ENCODE results near the gene SERPINE2.

The SERPINE2 gene

DNA sequence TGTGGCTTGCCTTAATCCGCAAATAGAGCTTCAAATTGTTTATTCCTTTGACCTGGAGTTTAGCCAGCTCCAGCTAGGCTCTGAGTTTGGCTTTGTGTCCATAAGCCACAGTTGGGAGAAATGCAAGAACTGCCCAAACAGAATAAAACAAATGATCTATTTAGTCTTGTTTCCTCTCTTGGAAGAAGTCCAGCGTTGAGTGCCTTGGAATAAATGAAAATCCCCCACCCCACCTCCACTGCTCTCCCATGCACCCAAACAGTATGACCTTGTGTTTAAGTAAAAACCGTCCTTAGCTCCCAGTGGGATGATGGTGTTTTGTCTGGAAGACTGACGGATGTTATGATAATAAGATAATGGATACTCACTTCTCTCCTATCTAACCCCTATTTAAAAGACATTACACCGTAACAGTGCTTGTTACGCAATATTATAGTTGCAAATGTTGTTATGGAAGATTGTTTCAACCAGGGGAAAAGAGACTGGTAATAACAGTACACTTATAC is 3.2 kb upstream of the SERPINE2 start:
- FAIRE-seq: no peak

DNA sequence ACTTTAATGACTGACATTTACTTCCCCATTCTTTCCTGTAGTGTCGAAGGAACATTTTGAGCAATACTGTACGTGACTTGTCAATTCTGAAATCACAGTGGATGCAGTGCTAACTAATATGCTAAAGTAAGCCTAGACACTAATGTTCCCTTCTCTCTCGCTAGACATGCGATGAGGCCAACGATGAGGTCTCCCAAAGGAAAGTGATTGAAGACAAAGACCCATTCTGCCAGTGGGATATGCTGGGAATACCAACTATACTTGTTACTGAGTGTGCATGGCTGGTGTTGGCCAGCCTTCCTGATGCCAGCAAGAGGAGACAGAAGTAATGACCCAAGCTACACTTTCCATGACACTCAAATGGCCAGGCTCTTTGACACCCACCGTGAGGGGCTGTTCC is 2.5 kb upstream of the SERPINE2 start:
- FAIRE-seq: no peak

DNA sequence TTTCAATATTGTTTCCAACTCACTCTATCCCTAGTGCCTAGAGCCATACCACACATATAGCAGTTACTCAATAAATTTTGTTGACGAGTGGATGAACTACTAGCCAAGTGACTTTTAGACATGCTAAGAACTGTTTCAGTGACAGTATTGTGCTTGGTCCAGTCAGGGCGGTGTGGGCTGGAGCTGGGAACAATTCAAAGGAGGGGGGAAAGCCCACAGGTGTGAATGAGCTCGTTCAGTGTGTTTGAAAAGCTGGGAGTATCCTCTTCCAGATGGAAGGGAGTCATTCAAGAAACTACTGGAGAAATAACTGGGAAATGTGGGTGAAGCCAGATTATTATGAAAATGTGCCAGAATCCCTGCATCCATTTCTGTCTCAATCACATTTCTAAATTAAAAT is 1.7 kb upstream of the SERPINE2 start:
- FAIRE-seq: no peak

DNA sequence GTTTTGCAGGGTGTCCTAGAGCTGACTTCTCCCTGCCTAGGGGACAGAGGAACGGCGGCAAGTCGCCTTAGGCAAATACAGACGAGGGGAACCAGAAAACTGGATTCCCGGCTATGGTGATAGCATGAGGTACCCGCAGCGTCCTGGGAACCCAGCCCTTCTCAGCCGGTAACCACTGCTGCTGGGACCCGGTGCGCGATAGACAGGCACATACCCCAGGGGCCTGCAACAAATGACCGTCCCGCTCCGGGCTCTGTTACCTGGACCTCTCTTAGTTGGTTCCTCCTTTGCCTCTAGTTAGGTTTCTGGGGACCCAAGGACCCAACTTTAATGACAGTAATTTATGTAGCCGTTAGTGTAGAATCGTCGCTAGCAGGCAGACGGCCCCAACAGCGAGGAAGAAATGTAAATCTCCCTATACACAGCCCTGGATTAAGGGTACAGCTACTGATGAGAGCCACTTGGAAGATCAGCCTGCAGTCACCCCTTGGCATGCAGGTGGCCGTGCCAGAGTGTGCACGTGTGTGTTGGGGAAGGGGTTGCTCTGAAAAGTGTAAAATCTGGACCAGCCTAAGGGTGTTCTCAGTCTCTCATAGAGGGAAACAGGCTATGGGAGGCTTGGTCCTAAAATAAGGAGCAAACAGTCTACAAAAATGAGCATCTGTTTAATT is 819 bp upstream of the SERPINE2 start:
- no peak for FAIRE-seq

DNA sequence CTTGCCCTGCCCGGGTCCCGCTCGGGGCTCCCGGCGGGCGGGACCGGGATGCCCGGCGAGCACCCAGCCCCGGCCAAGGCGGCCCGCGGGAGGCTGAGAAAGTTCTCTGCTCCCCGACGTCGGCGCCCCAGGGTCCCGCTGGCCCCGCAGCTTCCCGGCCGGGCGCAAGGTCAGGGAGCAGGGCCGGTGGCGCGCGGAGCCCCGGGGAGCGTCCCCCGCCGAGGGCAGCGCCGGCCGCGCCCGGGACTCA is 331 bp downstream of the SERPINE2 start:
- no peak for FAIRE-seq

DNA sequence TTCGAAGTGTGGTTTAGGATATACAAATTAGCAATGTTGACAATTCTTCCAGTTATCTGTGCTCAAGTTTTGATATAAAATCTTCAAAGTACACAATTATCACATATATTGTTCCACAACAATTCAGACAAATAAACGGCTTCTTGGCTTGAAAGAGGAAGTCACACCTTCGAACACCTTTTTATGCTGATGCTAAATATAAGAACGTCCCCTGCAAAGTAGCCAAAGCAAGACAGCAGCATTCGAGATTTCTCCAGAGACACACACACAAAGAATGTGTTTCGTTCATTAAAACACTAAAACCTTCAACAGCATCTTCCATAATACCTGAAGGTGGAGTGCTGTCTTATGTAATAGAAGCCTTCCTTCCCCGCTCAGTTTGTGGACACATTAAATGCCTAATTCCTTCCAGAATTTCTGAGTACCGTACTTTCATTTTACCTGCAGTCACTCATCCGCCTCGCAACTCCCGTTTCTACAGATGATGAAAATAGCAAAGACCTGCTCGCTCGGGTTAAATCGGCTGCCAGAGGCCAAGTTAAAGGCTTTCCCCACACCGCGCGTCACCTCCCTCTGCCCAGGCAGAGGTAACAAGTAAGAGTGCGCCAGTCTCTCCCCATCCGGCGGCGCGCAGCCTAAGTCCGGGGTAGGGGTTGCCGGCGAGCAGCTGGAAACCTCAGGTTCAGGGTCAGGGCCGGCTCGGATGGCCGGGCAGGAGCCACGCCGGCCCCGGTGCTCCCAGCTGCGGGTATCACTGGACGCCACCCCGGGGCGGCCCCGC is 847 bp downstream of the SERPINE2 start:
- no peak for FAIRE-seq

DNA sequence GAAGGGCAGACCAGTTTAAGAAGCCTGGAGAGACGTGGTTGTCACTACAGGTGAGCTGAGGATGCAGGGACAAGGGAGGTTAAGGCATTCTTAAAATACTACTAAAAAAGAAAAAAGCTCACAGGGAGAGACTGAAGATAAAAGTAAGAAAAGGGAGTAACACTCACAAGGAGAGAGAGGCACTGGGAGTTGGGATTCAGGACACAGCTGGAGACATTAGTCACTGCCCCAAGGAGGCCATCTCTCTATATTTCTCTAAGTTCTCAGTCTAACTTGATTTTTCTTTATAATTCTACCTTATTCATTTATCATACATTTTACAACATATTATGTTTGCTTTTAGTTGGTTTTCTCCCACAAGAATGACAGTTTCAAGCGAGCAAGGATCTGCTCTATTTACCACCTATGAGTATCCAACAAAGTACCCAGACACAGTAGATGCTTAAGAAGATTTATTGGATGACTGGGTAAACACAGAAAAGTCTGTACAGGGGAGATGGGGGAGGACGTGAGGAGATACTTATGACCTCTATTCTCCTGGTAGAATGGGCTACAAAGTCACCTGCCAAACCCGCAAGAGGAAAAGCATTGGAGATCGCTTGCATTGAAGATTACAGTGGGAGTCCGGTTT is 2.2 kb downstream of the SERPINE2 start:
- no peak for FAIRE-seq

DNA sequence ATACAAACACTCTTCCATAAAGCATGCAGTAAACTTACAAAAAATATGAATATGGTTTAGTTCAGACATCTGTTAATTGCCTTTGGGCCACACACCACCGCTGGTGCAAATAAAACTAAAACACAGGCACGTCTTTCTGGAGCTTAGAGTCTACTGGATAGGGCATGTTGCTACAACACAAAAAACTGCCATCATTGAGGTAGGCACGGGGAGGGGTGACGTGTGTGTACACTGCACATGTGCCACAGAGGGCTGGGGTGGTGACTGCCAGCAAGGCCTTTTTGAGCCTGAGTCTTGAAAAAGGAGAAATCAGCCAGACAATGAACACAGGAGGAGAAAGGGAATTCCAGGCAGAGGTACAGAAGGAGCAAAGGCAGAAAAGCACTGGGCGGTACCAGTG is 5.1 kb downstream of the SERPINE2 start:
- FAIRE-seq: no peak

DNA sequence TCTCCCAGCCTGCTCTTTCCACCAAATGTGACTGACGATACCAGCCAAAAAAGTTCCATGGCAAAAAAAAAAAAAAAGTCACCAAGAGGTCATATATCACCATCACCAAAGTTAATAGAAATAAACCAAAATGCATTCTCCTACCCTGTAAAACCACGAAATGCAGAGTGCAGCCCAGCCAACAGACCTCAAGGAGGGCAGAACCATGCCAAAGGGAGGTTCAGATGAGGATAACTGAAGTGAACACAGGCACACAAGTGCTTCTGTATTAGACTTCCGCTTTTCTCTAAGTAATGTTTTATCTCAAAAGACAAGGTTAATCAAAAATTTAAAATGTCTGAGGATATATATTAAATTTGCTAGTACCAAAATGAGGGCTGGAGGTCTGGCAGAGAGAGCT is 5.5 kb downstream of the SERPINE2 start:
- FAIRE-seq: no peak

DNA sequence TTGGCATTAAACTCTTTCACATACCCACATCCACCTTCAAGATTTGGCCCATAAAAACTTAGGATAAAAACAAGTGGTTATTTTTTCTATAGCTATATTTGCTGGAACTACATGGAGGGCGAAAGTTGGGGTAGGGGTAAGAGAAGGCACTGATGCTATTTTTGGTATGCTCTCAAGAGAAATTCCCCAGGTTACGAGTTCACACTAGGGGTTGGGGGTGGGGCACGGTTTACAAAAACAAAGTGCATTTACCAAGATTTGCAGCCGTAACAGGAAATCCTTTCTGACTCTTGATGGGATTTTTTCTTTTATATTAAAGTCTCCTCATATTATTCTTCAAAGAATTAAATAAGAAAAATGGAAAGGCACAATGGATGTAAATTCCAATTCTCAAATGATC is 6.8 kb downstream of the SERPINE2 start:
- FAIRE-seq: no peak

DNA sequence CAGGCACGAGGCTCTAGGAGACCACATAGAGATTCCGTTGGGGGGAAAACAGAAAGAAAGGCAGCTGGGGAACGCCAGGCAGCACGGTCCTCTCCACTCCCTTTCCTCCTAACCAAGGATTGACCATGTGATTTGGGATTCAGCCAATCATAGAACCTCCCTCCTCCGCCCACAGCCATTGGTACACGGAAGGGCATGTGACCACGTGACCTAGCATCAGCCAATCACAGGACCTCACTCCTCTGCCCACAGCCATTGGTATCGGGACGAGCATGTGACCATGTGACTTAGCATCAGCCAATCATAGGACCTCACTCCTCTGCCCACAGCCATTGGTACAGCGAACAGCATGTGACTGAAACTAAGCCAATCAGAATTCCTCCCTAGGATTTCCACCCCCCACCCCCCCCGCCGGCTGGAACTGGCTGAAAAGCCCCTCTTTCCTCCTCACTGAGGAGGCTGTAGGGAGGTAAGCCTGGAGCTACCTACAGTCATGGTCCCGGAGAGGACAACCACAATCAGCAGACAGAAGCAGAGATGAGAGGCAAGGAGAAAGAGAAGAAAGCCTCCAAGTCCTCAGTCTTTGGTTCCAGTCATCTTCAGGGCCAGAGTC is 7.6 kb downstream of the SERPINE2 start:
- no peak for FAIRE-seq

DNA sequence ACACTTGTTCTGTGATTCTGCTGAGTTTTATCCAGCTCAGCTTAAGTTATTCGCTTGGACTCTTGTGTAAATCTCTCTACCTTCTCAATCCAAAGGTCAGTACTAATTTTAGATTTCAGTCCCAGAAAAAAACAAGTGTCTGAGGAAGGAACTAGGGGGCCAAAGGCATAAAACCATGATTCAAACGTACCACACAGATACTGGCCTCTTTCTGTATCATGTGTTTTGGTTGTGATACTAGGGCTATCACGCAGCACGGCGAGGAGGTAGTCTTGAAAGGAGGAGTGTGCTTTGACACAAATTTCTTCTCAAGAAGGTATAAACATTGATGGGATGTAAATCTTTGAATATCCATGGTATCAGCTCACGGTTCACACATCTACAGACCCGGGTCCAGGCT is 8.3 kb downstream of the SERPINE2 start:
- no peak for FAIRE-seq

DNA sequence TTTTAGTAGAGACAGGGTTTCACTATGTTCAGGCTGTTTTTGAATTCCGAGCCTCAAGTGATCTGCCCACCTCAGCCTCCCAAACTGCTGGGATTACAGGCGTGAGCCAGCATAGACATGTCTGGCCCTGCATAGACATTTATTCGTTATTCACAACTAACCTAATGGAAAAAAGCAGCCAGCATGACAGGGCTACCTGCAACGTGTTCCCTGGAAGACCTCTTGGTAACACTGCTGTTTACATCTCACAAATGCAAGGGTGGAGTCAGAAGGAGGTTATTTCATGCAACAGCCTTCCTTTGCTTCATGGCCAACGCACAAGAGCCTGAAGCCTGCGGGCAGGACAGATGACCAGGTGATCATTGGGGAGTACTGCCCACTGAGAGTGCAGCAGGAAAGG is 9.2 kb downstream of the SERPINE2 start:
- FAIRE-seq: no peak

DNA sequence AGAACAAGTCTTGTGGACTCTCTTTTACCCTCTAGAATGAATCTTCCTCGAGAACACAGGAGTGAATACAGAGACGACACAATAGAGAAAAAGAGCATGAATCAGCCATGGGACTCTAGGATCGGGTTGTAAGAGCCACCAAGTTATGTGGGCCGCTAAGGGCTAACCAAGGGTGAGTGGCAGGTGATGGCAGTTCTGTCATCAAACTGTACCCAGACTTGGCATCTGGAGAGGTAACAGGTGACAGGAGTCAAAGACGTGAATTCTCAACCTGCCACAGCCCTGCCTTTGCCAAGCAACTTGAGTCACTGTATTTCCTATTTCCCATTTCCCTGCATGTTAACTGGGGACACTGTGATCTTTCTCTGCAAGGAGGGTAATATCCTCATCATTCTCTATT is 11.2 kb downstream of the SERPINE2 start:
- no peak for FAIRE-seq

DNA sequence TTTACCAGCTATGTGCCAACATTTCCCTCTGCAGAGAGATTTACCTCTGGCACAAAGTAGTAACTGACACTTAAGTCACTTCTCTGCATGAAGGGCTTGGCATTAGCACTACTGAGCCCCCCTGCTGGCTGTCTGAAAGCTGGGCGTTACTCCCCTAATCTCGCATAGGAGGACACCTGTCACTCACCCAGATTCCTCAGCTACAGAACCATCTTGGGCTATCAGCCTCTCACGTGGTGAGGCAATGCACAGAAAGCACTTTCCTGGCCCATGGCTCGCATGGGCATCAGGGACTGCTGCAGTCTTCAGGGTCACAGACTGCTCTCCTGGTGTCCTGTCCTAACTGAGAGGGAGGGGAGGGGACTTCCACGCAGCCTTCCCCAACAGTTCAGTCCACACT is 12.0 kb downstream of the SERPINE2 start:
- no peak for FAIRE-seq

DNA sequence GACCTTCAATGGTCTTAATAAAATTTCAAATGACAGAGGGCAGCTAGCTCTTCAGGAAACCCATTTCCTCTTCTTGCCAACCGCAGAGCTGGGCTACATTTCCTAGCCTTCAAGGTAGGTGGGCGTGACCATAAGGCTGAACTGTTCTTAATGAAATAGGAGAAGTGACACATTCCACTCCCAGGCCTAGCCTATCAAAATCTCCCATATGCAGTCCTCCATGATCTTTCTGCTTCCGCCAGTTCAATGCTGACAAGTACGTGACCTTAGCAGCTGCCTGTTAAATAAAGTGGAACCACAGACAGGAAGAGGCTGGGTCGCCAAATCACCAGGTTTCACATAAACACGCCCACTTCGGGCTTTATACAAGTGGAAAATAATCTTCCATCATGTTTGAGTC is 13.2 kb downstream of the SERPINE2 start:
- FAIRE-seq: no peak

DNA sequence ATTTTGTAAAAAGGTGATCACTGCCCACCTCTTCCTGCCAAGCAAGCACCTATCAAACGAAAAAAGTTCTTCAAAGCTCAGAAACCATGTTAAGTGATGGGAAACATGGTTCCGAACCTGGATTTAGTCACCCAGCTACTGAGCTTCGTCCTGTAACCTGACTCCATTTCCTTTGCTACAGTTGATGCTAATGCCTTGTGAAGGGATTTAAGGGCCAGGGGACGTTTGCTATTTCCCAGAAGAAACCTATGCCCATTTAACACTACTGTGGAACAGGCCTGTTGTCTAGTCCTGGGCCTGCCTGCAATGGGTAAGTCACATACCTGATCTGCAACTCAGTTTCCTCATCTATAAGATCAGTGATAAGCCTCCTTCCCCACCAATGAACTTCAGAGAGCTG is 14.8 kb downstream of the SERPINE2 start:
- no peak for FAIRE-seq

DNA sequence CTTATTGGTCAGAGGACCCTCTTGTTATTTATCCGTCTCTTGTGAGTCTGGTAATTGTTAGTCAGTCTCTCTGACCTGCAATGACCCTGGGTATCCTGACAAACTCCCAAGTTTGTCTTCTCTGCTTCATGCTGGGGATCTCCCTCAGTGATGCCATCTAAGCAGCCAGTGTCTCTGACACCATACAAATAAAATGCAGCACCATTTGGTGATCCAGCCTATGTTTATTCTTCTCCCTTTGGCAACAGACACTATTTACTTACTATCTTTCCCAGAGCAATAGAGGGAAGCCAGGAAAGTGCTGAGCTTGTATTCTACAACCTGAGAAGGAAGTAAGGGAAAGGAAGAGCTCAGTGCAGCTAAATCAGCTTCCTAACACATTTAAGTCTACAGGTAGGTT is 15.9 kb downstream of the SERPINE2 start:
- FAIRE-seq: no peak

DNA sequence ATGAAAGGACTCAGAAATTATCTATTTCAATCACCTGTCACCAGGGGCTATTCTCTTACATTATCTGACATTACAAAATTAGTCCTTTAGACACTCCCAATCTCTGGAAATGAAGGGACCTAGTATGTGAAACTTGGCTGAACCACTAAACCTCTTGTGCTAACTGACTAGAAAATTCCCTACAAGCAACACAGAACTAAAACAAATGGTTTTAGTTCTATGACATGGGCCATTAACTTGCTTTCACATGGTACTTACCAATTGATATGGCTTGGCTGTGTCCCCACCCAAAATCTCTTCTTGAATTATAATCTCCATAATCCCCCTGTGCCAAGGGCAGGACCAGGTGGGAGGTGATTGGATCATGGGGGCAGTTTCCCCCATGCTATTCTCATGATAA is 16.6 kb downstream of the SERPINE2 start:
- no peak for FAIRE-seq

DNA sequence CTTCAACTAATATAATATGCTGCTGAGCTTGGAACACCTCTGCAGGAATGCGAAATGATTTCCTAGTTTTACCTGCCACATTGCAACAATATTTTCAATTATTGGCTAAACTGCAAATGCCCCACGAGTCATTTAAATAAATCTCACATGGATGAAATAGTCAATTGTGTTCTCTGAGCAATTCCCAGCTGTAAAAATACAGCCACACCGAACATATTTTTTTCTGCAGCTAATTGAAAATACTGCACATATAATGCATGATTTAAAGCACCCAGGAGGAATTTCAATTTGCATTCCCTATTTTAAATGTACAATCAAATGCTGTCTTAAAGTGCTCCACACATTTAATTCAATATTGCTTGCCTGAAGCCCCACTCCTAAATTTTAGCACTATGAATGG is 18.6 kb downstream of the SERPINE2 start:
- FAIRE-seq: no peak

DNA sequence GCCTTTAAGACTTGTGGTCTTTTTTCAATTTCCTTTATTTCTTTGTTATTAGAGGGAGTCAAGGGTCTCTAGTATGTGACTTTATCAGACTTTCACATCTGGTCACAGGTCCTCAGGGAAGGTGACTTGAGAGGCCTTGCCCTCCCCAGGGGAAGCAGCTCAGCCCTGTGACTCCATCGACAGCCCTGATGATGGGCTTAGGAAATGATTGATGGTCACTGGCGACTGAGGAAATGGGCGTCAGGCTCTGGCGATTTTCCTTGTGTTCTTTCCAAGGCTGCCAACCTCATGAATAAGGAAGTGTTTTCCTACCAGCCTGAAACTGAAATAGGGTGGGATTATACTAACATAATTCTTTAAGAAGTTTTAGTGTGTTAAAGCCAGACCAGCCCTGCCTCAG is 21.1 kb downstream of the SERPINE2 start:
- FAIRE-seq: no peak

DNA sequence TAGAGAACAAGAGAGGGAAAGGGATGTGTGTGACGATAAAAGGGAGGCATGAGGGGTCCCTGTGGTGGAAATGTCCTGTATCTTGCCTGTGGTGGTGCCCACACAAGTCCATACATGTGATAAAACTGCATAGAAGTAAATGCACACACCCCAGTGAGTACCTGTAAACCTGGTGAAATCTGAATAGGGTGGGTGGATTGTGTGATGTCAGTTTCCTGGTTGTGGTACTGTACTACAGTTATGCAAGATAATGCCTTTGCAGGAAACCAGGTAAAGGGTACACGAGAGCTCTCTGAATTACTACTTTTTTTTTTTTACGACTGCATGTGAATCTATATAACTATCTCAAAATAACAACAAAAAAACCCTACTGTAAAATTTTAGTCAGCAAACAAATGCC is 22.1 kb downstream of the SERPINE2 start:
- FAIRE-seq: no peak

DNA sequence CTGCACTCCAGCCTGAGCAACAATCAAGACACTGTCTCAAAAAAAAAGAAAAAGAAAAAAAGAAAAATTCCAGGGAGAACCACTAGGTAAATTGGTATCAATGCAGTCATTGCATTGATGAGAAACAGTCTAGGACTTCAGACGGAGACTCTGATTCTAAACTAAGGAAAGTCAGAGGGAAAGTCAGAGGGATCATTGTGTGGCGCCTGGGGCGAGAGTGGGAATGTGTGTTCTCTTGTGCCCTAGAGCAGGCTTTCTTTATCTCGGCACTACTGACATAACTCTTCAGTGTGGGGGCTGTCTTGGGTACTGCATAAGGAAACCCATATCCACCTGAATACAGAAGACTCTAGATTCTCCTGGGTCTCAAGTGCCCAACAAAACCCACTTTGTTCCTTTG is 24.8 kb downstream of the SERPINE2 start:
- FAIRE-seq: no peak

DNA sequence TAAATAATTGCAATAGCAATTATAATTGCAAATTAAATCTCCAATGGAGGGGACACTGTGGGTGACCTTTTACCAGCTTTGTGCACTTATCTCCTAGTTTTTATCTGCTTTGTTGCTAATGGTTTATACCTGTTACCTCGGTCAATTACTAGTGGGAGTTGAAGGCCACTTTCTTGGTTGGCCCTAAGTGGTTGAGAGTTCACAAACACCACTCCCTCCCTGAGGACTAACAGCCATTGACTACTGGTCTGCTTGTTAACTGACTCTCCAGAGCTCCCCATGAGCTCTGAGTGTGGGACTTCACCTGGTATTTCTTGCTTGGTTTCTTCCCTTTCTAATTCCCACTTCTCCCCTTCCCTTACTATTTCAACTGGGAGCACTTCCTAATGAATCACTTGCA is 27.2 kb downstream of the SERPINE2 start:
- no peak for FAIRE-seq
